Measurements from ENCODE around the gene CAMK1D. TPM values are rescaled to one million over a fixed set of nuclear protein-coding genes. Genes with fewer than 3 reads are reported as not detected.
"Not testable (repeated sequence)": the region's sequence is repeated elsewhere in the genome, so short reads cannot be mapped to it uniquely, and the experiment has no call there.

Gene CAMK1D
- total and polyA plus RNA-seq, 2 of the 8 experiments (the other 6 are each of a cell fraction or from before 2014, with no cell fraction given): 3.5 to 10.6 TPM

DNA sequence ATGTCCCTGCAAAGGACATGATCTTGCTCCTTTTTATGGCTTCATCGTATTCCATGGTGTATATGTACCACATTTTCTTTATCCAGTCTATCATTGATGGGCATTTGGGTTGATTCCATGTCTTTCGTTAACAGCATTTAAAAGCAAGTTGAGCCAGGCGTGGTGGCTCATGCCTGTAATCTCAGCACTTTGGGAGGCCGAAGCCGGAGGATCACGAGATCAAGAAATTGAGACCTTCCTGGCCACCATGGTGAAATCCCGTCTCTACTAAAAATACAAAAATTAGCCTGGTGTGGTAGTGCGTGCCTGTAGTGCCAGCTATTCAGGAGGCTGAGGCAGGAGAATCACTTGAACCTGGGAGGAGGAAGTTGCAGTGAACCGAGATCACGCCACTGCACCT, 147.7 kb downstream of the CAMK1D start:
- H3K23me2 ChIP-seq (ENCODE audit: low read depth, low read length); H3K27ac ChIP-seq (ENCODE audit: low read depth, low read length); H4K5ac ChIP-seq (ENCODE audit: insufficient read length, low read depth, low read length); H3K56ac ChIP-seq (replicated peaks; ENCODE audit: insufficient read length, low read depth, low read length); H3K9me3 ChIP-seq (ENCODE audit: insufficient read depth in 2 of 2, low read depth in 1 of 2, low read length in 1 of 2); H3K27me3 ChIP-seq (replicated peaks in 1 of 4; ENCODE audit: control insufficient read depth in 3 of 4, extremely low read depth in 1 of 4, insufficient read depth in 3 of 4, low read length in 3 of 4); H3K79me2 ChIP-seq (ENCODE audit: control insufficient read depth in 1 of 2, insufficient read depth in 2 of 2, low read length in 2 of 2); H2AK5ac ChIP-seq (ENCODE audit: low read depth, low read length); H3K4ac ChIP-seq (replicated peaks; ENCODE audit: insufficient read length, low read depth, low read length); H3K36me3 ChIP-seq (ENCODE audit: control insufficient read depth in 2 of 4, insufficient read depth in 4 of 4, low read length in 3 of 4); H3K4me1 ChIP-seq (replicated peaks in 1 of 4; ENCODE audit: control insufficient read depth in 3 of 4, insufficient read depth in 4 of 4, low read length in 3 of 4); H2AFZ ChIP-seq (ENCODE audit: low read length); H2BK20ac ChIP-seq (ENCODE audit: low read length); H3K79me1 ChIP-seq (ENCODE audit: low read depth, low read length); H3K4me2 ChIP-seq (ENCODE audit: insufficient read depth in 1 of 2, low read depth in 2 of 2, low read length in 2 of 2); H2BK5ac ChIP-seq (ENCODE audit: low read depth, low read length); FAIRE-seq; H3K9ac ChIP-seq (replicated peaks in 1 of 4; ENCODE audit: extremely low read depth in 1 of 4, low read depth in 3 of 4, low read length in 3 of 4); H4K91ac ChIP-seq (replicated peaks; ENCODE audit: insufficient read length, low read length); H2BK15ac ChIP-seq (ENCODE audit: low read length); H4K8ac ChIP-seq (ENCODE audit: extremely low read depth, insufficient read depth, low read length); H3K18ac ChIP-seq (ENCODE audit: extremely low read depth, low read length); POLR2A ChIA-PET (ENCODE audit: partially characterized antibody); H4K20me1 ChIP-seq (replicated peaks in 1 of 2; ENCODE audit: control insufficient read depth in 1 of 2, insufficient read depth in 2 of 2, low read length in 2 of 2); H2BK12ac ChIP-seq (ENCODE audit: low read depth, low read length); CTCF ChIA-PET (ENCODE audit: partially characterized antibody); H2BK120ac ChIP-seq (replicated peaks; ENCODE audit: low read depth, low read length); H3K23ac ChIP-seq (ENCODE audit: insufficient read length); H3K14ac ChIP-seq (ENCODE audit: insufficient read length); DNase-seq (ENCODE audit: low read depth in 1 of 2, low spot score in 2 of 2); H3K4me3 ChIP-seq (ENCODE audit: extremely low read depth in 1 of 4, insufficient read depth in 2 of 4, low read depth in 3 of 4, low read length in 4 of 4): not testable (repeated sequence)
- WGBS, 2 experiments (ENCODE audit: extremely low coverage in 1 of 2, insufficient coverage in 1 of 2, insufficient read length in 1 of 2, insufficient replicate concordance in 2 of 2, low coverage in 1 of 2, low lambda C conversion rate in 2 of 2, missing lambda C conversion rate in 1 of 2): 87% methylated on average over 10 of the region's 10 CpGs; no CpG with 5 or more reads in 1 of the 2 experiments

All from H1 (cell line).